Sciatic nerve (tissue), 2 donors: ENCODE measurements around the gene TNS3. TPM values are rescaled to one million over a fixed set of nuclear protein-coding genes. Genes with fewer than 3 reads are reported as not detected.
"Not testable (repeated sequence)": the region's sequence is repeated elsewhere in the genome, so short reads cannot be mapped to it uniquely, and the experiment has no call there.

Source experiments
- ATAC-seq: fragments of 200-7000 bp; cut with Tn5 transposase; one replicate; pipeline ENCODE4 v1.9.1; 2020; ENCODE audit warnings: mild to moderate bottlenecking, moderate library complexity
- DNase-seq: peaks from one replicate; pipeline ENCODE4 v3.0.0-alpha.2; 2020; ENCODE audit warnings: low spot score
- intact Hi-C: fragments of 100-400 bp; cut with DNase I; formaldehyde crosslinking; loops from one replicate; pipeline ENCODE4 v1.14.2; 2022
- total RNA-seq: library from RNA; stranded (reverse); fragmentation: NEBNext Ultra II Directional; extraction: Animal tissue kit (Norgen Biotek cat#: 25700); gene quantifications from one replicate; pipeline ENCODE4 v1.2.1, GENCODE V29; 2021
- donor health status: DM: no; HTN: no; CAD: no.
- donor health status: DM: no; HTN: no; CAD: no.

TNS3 gene
- total RNA-seq, 1 donor from 2014 or later, result 230 TPM

DNA sequence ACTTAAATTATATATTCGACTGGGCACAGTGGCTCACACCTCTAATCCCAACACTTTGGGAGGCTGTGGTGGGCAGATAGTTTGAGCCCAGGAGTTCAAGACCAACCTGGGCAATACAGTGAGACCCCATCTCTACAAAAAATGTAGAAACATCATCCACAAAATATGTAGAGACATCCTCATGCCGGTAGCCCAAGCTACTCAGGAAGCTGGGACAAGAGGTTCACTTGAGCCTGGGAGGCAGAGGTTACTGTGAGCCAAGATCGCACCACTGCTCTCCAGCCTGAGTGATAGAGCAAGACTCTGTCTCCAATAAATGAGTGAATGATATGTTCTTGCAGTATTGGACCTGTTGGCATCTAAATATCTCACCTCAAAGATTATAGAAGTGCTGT is 22.6 kb upstream of the TNS3 start:
- intact Hi-C loops, result no loop called here
- DNase-seq (no peak), ATAC-seq (peak; percentile 42)

DNA sequence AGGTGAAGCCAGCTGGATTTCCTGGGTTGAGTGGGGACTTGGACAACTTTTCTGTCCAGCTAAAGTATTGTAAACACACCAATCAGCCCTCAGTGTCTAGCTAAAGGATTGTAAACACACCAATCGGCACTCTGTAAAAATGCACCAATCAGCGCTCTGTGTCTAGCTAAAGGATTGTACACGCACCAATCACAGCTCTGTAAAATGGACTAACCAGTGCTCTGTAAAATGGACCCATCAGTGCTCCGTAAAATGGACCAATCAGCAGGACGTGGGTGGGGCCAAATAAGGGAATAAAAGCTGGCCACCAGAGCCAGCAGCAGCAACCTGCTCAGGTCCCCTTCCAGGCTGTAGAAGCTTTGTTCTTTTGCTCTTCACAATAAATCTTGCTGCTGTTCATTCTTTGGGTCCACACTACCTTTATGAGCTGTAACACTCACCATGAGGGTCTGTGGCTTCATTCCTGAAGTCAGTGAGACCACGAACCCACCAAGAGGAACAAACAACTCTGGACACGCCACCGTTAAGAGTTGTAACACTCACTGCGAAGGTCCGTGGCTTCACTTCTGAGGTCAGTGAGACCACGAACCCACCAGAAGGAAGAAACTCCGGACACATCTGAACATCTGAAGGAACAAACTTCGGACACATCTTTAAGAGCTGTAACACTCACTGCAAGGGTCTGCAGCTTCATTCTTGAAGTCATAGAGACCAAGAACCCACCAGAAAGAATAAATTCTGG is 21.8 kb upstream of the TNS3 start:
- intact Hi-C loops, DNase-seq, ATAC-seq: not testable (repeated sequence)

DNA sequence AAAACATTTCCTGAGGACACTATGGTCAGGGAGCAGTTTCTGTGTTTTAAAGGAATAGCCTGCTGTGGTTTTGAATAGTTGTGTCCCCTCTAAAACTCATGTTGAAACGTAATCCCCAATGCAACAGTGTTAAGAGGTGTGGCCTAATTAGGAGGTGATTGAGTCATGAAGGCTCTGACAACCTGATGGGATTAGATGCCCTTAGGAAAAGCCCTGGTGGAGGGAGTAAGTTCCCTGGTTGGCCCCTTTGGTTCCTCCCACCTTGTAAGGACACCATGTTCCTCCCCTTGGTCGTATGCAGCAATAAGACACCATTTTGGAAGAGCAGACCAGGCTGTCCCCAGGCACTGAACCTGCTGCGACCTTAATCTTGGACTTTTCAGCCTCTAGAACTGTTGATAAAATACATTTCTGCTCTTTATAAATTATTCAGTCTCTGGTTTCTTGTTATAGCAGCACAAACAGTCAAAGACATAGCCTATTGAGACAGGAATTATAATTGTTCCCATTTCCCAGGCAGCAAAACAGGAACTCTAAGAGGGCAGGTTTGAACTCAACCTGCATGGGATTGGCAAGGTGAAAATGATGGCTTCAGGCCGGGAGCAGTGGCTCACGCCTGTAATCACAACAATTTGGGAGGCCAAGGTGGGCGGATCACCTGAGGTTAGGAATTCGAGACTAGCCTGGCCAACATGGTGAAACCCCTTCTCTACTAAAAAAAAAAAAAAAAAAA is 20.5 kb upstream of the TNS3 start:
- ATAC-seq (no peak), DNase-seq (no peak)
- intact Hi-C loops, result no loop called here

DNA sequence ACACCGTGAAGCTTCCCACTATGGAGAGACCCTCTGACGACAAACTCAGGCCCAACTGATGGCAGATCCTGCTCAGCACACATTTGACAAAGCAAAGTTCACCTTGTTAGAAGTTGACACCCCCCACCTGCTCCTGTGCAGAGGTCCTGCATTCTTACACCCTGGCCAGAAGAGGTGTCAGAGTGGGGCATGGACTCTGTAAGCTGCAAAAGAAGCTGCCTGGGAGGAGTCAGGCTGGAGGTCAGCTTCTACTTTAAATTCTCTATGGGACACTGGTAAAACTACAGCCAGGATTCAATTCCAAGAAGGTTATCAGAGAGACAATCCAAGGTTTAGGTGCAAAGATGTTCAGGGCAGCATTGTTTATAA is 20.0 kb upstream of the TNS3 start:
- no peak for ATAC-seq
- no peak for DNase-seq
- intact Hi-C loops, result no loop called here

DNA sequence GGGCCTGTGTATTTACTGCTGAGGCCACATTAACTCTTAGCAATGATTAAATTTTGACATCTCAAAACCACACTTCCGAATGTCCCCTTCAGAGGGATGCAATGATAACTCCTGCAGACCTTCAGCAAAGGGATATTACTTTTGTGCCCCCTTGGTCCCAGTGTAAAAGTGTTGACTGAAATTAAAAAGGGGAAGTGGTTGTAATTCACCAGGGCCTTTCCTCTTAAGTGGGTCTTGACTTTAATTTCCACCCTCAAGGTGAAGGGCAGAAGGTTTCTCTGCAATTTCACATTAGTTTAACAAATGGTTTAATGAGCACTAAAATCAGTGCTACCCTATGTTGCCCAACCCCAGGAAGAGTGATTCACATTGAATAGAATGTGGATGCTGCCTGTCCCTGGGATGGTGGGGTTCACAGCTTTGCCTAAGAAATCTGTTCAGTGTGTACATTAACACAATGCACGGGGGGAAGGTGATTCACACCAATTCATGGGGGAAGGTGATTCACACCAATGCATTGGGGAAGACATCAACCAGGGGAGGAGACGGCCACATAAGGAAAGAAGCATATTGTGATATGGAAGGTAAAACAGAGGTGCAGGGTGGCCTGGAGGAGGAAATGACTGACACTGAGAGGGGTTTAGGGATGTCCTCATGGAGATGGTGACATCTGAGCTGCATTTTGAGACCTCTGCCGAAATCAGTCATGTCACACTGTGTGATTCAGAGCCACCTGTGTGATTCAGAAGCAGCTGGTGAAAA is 19.4 kb upstream of the TNS3 start:
- DNase-seq (no peak), ATAC-seq (no peak)
- intact Hi-C loops, result no loop called here

DNA sequence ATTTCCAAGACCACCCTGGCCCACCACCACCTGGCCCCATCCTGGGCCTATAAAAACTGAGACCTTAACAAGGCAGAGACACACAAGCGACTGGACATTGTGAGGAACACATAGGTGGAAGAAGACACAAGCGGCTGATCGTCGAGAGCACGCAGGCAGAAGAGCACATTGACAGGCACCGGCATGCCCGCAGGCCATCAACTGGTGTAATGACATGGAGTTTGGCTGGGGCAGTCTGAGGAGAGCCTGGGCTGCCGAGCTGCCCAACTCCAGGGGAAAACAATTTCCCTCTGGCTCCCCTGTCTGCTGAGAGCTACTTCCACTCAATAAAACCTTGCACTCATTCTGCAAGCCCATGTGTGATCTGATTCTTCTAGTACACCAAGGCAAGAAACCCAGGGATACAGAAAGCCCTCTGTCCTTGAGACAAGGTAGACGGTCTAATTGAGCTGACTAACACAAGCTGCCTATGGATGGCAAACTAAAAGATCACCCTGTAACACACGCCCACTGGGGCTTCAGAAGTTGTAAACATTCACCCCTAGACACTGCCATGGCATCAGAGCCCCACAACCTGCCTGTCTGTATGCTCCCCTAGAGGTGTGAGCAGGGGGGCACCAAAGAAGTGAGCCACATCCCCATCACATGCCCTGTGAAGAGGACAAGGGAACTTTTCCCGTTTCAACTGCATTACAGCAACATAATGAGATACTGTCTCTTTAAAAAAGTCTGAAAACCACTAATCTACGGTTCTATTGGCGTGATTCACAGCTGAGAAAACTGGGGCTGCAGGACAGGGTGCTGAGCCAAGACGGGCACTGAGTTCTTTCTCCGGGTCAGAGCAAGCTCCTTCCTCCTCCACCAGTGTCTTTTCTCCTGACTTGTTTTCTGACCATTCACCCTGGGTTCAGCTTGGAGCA is 18.5 kb upstream of the TNS3 start:
- intact Hi-C loops, result no loop called here
- DNase-seq (no peak), ATAC-seq (peak; percentile 73)

DNA sequence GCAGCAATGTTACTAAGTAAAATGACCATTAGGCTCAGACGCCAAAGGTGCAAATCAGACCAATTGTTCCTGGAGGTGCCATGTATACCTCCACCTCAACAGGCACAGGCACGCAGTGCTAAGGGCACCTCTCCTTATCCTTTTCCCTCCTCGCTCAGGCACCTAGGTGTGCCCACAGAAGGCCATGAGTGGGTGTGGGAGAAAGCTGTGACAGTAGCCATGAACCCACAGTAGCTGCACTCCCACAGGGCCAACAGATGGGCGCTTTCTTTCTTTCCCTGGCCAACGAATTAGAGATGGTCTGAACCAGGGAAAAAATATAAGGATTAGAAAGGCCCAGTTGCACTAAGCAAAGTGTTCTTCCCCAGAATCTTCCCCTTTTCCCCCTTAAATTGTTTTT is 15.5 kb upstream of the TNS3 start:
- ATAC-seq (no peak), DNase-seq (no peak)
- intact Hi-C loops, result no loop called here

DNA sequence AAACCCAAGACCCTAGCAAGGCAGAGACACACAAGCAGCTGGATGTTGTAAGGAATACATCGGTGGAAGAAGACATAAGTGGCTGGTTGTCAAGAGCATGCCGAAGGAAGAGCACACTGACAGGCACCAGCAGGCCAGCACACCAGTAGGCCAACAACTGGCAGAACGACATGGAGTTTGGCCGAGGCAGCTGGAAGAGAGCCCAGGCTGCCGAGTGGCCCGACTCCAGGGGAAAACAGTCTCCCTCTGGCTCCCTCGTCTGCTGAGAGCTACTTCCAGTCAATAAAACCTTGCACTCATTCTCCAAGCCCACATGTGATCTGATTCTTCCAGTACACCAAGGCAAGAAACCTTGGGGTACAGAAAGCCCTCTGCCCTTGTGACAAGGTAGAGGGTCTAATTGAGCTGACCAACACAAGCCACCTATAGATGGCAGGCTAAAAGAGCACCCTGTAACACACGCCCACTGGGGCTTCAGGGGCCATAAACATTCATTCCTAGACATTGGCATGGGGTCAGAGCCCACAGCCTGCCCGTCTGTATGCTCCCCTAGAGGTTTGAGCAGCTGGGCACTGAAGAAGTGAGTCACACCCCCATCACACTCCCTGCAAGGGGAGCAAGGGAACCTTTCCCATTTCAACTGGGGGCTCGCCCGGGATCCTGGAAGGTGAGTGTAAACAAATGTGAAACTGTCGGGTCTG is 14.7 kb upstream of the TNS3 start:
- ATAC-seq, result no peak
- DNase-seq, result no peak
- intact Hi-C loops, result no loop called here

DNA sequence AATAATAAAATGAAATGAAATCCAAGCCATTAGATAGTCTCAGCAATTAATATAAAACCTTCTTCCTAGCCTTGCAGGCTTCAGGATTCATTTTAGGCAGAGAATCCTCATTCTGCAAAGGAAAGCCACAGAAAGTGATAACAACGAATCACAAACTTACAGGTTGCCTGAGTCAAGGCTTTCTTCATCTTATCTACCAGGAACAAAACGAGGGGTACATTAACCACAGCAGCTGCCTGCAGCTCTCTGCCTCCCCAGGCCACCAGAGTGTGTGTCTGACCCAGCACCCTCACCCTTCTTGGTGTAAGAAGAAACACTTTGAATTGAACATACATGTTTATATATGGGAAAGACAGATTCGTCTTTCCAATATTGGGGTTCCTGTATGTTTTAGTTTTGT is 12.5 kb upstream of the TNS3 start:
- intact Hi-C loops, result no loop called here
- DNase-seq, result no peak
- no peak for ATAC-seq

DNA sequence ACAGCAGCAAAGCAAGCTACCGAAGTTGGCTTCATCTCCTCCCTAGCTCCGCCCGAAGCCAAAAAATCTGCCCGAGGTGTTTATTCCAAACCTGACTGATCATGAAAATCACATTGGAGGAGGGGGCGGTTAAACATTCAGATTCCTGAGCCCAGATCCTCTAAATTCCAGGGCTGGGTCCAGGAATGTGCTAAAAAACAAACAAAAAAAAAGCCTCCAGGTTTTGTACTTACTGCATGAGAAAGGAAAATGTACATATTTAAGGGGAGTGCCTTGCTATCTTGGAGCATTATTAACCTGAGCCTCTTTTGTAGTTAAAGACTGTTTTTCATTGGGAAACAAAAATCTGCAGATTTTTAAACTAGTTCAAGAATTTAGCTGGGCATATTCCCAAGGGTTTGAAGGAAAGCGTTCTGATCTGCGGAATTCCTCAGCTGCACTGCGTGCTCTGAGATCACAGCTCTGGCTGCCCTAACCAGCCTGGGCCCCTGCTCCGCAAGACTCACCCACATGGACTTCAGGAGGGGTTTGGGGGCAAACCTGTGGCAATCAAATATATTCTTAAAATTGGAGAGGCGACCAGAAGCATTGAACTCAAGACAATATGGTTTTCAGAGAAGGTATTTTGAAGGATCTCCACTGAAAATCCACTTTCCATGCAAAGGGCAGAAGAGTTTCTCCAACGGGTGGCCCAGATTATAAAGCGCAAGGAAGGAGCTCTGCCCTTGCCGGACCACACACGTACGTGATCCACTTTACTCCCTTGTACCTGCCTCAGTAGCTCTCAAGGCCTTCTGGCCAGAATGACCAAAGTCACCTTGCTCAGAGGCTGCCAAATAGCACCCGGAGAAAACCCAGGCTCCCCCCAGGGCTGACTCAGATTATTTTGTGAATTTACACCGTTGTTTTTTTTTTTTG is 10.0 kb upstream of the TNS3 start:
- intact Hi-C loops, result no loop called here
- no peak for DNase-seq
- ATAC-seq, result peak; percentile 55

DNA sequence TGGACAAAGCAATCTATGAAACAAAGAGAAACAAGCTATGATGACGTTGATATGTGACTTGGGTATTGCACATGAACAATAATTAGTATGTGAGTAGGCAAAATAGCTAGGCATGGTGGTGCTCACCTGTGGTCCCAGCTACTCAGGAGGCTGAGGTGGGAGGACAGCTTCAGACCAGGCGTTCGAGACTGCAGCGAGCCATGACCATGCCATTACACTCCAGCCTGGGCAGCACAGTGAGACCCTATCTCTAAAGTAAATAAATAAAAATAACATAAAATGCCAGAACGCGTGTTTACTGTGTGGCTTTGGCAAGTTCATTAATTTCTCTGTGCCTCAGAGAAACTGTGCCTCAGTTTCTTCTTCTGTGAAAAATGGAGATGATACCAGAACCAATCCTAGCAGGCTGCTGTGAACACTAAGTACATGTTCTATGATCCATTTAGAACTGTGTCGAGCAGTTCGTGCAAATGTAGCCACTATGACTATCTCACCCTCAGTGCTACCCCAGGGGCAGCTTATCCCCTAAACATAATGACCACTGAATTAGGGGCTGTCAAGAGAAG is 9.3 kb upstream of the TNS3 start:
- intact Hi-C loops, result no loop called here
- no peak for ATAC-seq
- no peak for DNase-seq

DNA sequence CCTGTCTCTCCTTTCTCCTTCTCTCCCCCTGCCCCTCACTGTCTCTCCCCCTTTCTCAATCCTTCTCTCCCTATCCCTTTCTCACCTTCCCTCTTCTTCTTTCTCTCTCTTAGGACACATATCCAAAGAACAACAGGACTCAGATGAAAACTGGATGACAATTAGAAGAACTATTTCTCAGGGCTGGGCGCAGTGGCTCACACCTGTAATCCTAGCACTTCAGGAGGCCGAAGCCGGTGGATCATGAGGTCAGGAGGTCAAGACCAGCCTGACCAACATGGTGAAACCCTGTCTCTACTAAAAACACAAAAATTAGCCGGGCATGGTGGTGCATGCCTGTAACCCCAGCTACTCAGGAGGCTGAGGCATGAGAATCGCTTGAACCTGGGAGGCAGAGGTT is 8.3 kb upstream of the TNS3 start:
- intact Hi-C loops, DNase-seq: not testable (repeated sequence)

DNA sequence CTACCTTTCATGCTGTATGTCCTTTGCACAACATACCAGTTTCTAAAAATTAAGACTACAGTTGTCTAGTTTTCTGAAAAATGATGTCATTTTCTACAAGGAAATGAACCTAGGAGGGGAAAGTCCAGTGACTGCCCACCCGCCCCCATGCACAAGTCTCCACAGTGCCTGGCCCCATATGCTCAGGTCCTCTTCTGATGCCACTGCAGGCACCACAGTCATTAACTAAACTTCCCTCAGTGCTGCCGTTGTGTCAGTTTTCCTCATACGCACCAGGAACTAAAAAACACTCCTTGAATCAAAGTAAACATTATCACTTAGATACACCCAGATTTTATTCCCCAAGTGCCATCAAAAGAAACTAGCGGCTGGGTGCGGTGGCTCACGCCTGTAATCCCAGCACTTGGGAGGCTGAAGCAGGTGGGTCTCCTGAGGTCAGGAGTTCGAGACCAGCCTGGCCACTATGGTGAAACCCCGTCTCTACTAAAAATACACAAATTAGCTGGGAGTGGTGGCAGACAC is 6.9 kb upstream of the TNS3 start:
- ATAC-seq (no peak), DNase-seq (no peak)
- intact Hi-C loops, result no loop called here

More for the DNA sequence above, 8.3 kb upstream of the TNS3 start:
- ATAC-seq, result not testable (repeated sequence)

DNA sequence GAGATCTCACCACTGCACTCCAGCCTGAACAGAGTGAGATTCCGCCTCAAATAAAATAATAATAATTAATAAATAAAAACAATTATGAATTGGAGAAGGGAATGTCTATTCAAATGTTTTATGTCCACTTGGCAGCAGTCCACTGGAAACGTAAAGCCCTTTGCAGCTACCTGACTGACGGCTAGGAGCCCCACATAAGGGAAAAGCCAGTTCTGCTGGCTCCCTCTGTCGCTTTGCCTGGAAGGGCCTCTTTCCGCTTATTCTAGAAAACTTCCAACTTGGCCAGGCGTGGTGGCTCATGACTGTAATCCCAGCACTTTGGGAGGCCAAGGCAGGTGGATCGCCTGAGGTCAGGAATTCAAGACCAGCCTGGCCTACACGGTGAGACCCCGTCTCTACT is 6.1 kb upstream of the TNS3 start:
- DNase-seq (no peak), ATAC-seq (no peak)
- intact Hi-C loops, result no loop called here

DNA sequence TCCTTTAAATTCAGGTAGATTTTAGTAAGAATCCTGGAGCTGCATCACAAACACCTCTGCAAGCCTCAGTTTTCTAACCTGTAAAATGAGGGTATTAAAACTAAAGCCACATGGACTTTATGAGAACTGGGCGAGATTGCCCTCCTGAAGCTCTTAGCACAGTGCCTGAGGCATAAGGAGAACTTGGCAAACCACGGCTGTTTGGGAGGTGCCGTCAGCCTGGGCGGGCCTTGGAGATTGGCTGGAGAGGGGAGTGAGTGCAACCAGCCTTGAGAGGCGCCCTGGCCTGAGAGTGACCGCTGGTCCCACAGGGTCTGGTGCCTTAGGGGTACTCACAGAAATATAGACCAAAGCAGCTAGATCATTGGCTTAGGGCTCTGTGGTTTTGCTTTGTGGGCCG is 5.4 kb upstream of the TNS3 start:
- DNase-seq, result no peak
- intact Hi-C loops, result no loop called here
- no peak for ATAC-seq

DNA sequence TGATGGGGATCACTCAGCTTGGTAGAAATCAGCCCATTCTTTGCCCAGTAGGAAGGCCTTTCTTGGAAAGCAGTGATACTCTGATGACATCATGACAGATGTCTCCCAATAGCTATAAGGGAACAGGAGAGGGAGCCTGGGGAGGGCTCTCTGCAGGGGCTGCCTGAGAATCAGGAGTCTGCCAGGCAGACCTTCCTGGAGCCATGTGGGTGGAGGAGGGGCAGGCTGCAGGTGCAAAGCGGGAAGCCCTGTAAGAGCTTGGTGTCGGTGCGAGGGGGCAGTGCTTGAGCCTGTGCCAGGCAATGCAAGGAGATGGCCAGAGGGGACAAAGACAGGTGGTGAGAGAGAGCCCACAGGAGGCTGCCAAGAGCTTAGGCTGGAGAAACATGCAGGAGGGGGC is 5.0 kb upstream of the TNS3 start:
- ATAC-seq (no peak), DNase-seq (no peak)
- intact Hi-C loops, result no loop called here

DNA sequence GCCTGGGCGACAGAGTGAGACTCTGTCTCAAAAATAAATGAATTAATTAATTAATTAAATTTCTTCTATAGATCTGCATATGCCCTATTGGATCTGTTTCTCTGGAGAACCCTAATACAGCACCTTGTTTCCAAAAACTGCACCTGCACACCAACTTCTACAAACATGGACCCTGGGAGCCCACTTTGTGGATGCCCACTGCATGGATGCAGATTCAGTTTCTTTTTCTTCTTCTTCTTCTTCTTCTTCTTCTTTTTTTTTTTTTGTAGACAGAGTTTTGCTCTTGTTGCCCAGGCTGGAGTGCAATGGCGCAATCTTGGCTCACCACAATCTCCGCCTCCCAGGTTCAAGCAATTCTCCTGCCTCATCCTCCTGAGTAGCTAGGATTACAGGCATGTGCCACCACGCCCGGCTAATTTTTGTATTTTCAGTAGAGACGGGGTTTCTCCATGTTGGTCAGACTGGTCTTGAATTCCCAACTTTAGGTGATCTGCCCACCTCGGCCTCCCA is 4.3 kb upstream of the TNS3 start:
- DNase-seq, intact Hi-C loops, ATAC-seq: not testable (repeated sequence)
